NCI-H2029 (cell line): Measurements from ENCODE around the gene JMJD4.

ENCODE experiments used
- DNase-seq: peaks from one replicate; lab custom pipeline; 2025; lab: John Stamatoyannopoulos, UW

JMJD4 gene

GRCh38 chr1:227769047-227769935 is 34.2 kb upstream of the JMJD4 start:
- no peak for DNase-seq

GRCh38 chr1:227768640-227769039 is 33.5 kb upstream of the JMJD4 start:
- no peak for DNase-seq

- DNase-seq, result no peak
Observed at GRCh38 chr1:227768125-227768439, 33.0 kb upstream of the JMJD4 start.

- DNase-seq, result no peak
Observed at GRCh38 chr1:227767401-227768124, 32.5 kb upstream of the JMJD4 start.

GRCh38 chr1:227766653-227767277 is 31.7 kb upstream of the JMJD4 start:
- DNase-seq, result no peak

GRCh38 chr1:227766015-227766634 is 31.0 kb upstream of the JMJD4 start:
- peak; percentile 79 for DNase-seq

- DNase-seq, result no peak
Observed at GRCh38 chr1:227765261-227766014, 30.3 kb upstream of the JMJD4 start.

- no peak for DNase-seq
Observed at GRCh38 chr1:227764019-227764391, 28.9 kb upstream of the JMJD4 start.

- DNase-seq, result no peak
Observed at GRCh38 chr1:227763246-227764018, 28.3 kb upstream of the JMJD4 start.

- DNase-seq, result peak; percentile 81
Observed at GRCh38 chr1:227762231-227762911, 27.3 kb upstream of the JMJD4 start.

GRCh38 chr1:227761621-227762230 is 26.6 kb upstream of the JMJD4 start:
- no peak for DNase-seq

GRCh38 chr1:227760377-227760776 is 25.3 kb upstream of the JMJD4 start:
- no peak for DNase-seq

- DNase-seq, result no peak
Observed at GRCh38 chr1:227759341-227760300, 24.5 kb upstream of the JMJD4 start.

GRCh38 chr1:227758366-227758765 is 23.3 kb upstream of the JMJD4 start:
- DNase-seq, result no peak

GRCh38 chr1:227757781-227758180 is 22.7 kb upstream of the JMJD4 start:
- no peak for DNase-seq

- DNase-seq, result no peak
Observed at GRCh38 chr1:227756172-227756959, 21.3 kb upstream of the JMJD4 start.

GRCh38 chr1:227754958-227755357 is 19.9 kb upstream of the JMJD4 start:
- DNase-seq, result no peak
